SK-N-SH treated with all-trans-retinoic acid at 6 μM for 48 hours (cell line): Measurements from ENCODE around the gene CCNC.

ENCODE experiments used
- ARNTL ChIP-seq: fragments of 450-650 bp; formaldehyde crosslinking; IDR thresholded peaks from 2 replicates; pipeline ENCODE4 v1.5.0; 2020; ENCODE audit warnings: low read depth, mild to moderate bottlenecking, moderate library complexity, borderline replicate concordance
- BACH2 ChIP-seq: fragments of 250-450 bp; sonication (Bioruptor Pico); IDR thresholded peaks from 2 replicates; pipeline ENCODE4 v1.9.0; 2021; ENCODE audit warnings: mild to moderate bottlenecking, borderline replicate concordance
- CREB5 ChIP-seq: fragments of 250-450 bp; sonication (Bioruptor Pico); IDR thresholded peaks from 2 replicates; pipeline ENCODE4 v1.5.1; 2020; ENCODE audit warnings: low read depth, mild to moderate bottlenecking, moderate library complexity
- CSRNP3 ChIP-seq: fragments of 250-450 bp; sonication (Bioruptor Pico); IDR thresholded peaks from 2 replicates; pipeline ENCODE4 v1.5.1; 2021; ENCODE audit warnings: mild to moderate bottlenecking, moderate library complexity
- ESRRG ChIP-seq: fragments of 250-450 bp; sonication (Bioruptor Pico); IDR thresholded peaks from 2 replicates; pipeline ENCODE4 v1.6.1; 2021; ENCODE audit warnings: mild to moderate bottlenecking
- ISL1 ChIP-seq: fragments of 250-450 bp; sonication (Bioruptor Pico); IDR thresholded peaks from 2 replicates; pipeline ENCODE4 v2.1.2; 2022; ENCODE audit warnings: mild to moderate bottlenecking, moderate library complexity
- OSR1 ChIP-seq: fragments of 250-450 bp; sonication (Bioruptor Pico); IDR thresholded peaks from 2 replicates; pipeline ENCODE4 v1.8.0; 2022; ENCODE audit warnings: moderate library complexity, mild to moderate bottlenecking, inconsistent platforms
- PATZ1 ChIP-seq: fragments of 250-450 bp; sonication (Bioruptor Pico); IDR thresholded peaks from 2 replicates; pipeline ENCODE4 v1.8.0; 2020; ENCODE audit warnings: mild to moderate bottlenecking, moderate library complexity, borderline replicate concordance
- POU6F1 ChIP-seq: fragments of 250-450 bp; sonication (Bioruptor Pico); IDR thresholded peaks from 2 replicates; pipeline ENCODE4 v1.8.0; 2021; ENCODE audit warnings: low read depth, mild to moderate bottlenecking, moderate library complexity, borderline replicate concordance
- SNAI2 ChIP-seq: fragments of 250-450 bp; sonication (Bioruptor Pico); IDR thresholded peaks from 2 replicates; pipeline ENCODE4 v1.5.0; 2020; ENCODE audit warnings: mild to moderate bottlenecking, moderate library complexity
- TOX ChIP-seq: fragments of 250-450 bp; sonication (Bioruptor Pico); IDR thresholded peaks from 2 replicates; pipeline ENCODE4 v1.8.0; 2021; ENCODE audit warnings: mild to moderate bottlenecking, moderate library complexity, borderline replicate concordance
- ZC3H10 ChIP-seq: fragments of 250-450 bp; sonication (Bioruptor Pico); IDR thresholded peaks from 2 replicates; pipeline ENCODE4 v1.5.1; 2021; ENCODE audit warnings: mild to moderate bottlenecking, moderate library complexity
- ZFP30 ChIP-seq: fragments of 450-650 bp; formaldehyde crosslinking; IDR thresholded peaks from 2 replicates; pipeline ENCODE4 v1.5.0; 2022; ENCODE audit warnings: mild to moderate bottlenecking, moderate library complexity
- ZNF565 ChIP-seq: fragments of 450-650 bp; formaldehyde crosslinking; conservative IDR thresholded peaks from 2 replicates; pipeline ENCODE4 v1.5.0; 2020; ENCODE audit warnings: low read depth, mild to moderate bottlenecking, moderate library complexity

GRCh38 chr6:99514089-99514488, 54.4 kb downstream of the CCNC start:
- TF ChIP-seq SNAI2 (no peak), ISL1 (no peak), ZNF565 (CRISPR knock-in tag) (no peak), CSRNP3 (CRISPR knock-in tag) (no peak), PATZ1 (CRISPR knock-in tag) (no peak), TOX (CRISPR knock-in tag) (no peak), BACH2 (no peak), ZFP30 (CRISPR knock-in tag) (no peak), ARNTL (CRISPR knock-in tag) (no peak), OSR1 (no peak), CREB5 (no peak), POU6F1 (CRISPR knock-in tag) (no peak), ESRRG (CRISPR knock-in tag) (no peak), ZC3H10 (no peak)
